WTC11 (cell line): ENCODE results near the gene IL36G. TPM values are rescaled to one million over a fixed set of nuclear protein-coding genes. Genes with fewer than 3 reads are reported as not detected.

Source experiments
- ATF2 ChIP-seq: sonication (generic); formaldehyde crosslinking; IDR thresholded peaks from 2 replicates; pipeline ENCODE4 v1.8.1; 2022; ENCODE audit warnings: low read depth, missing genetic modification reagents, borderline replicate concordance
- CREM ChIP-seq: sonication (generic); formaldehyde crosslinking; IDR thresholded peaks from 2 replicates; pipeline ENCODE4 v1.8.1; 2022; ENCODE audit warnings: mild to moderate bottlenecking, missing genetic modification reagents, moderate library complexity
- MAX ChIP-seq: sonication (generic); formaldehyde crosslinking; IDR thresholded peaks from 2 replicates; pipeline ENCODE4 v1.8.0; 2022; ENCODE audit warnings: mild to moderate bottlenecking, missing genetic modification reagents
- MLX ChIP-seq: sonication (generic); formaldehyde crosslinking; IDR thresholded peaks from 2 replicates; pipeline ENCODE4 v1.8.1; 2023; ENCODE audit warnings: mild to moderate bottlenecking, missing genetic modification reagents, moderate library complexity
- NFE2L1 ChIP-seq: sonication (generic); formaldehyde crosslinking; IDR thresholded peaks from 2 replicates; pipeline ENCODE4 v1.8.1; 2023; ENCODE audit warnings: missing genetic modification reagents
- NFYB ChIP-seq: sonication (generic); formaldehyde crosslinking; conservative IDR thresholded peaks from 2 replicates; pipeline ENCODE4 v1.8.0; 2022; ENCODE audit warnings: low read depth, missing genetic modification reagents
- NR3C1 ChIP-seq: sonication (generic); formaldehyde crosslinking; conservative IDR thresholded peaks from 2 replicates; pipeline ENCODE4 v1.8.1; 2023; ENCODE audit warnings: low read depth, mild to moderate bottlenecking, missing genetic modification reagents
- ZNF416 ChIP-seq: fragments of 250-450 bp; sonication (Bioruptor Pico); IDR thresholded peaks from 2 replicates; pipeline ENCODE4 v1.9.0; 2021; ENCODE audit warnings: mild to moderate bottlenecking, inconsistent platforms
- total RNA-seq: library from RNA; stranded (reverse); gene quantifications from 3 replicates; pipeline ENCODE4 v1.2.3, GENCODE V29; 2021
- TF ChIP-seq, protein P1 (sequence below): fragments of 250-450 bp; sonication (Bioruptor Pico); conservative IDR thresholded peaks from 2 replicates; pipeline ENCODE4 v1.9.0; 2021; ENCODE audit warnings: mild to moderate bottlenecking
- TF ChIP-seq, protein P2 (sequence below): sonication (generic); formaldehyde crosslinking; IDR thresholded peaks from 2 replicates; pipeline ENCODE4 v1.8.1; 2023; ENCODE audit warnings: mild to moderate bottlenecking, missing genetic modification reagents, borderline replicate concordance
- TF ChIP-seq, protein P3 (sequence below): fragments of 250-450 bp; sonication (Bioruptor Pico); IDR thresholded peaks from 2 replicates; pipeline ENCODE4 v1.9.0; 2021; ENCODE audit warnings: mild to moderate bottlenecking, borderline replicate concordance
- TF ChIP-seq, protein P4 (sequence below): sonication (generic); formaldehyde crosslinking; IDR thresholded peaks from 2 replicates; pipeline ENCODE4 v1.8.0; 2022; ENCODE audit warnings: mild to moderate bottlenecking, missing genetic modification reagents
- TF ChIP-seq, protein P5 (sequence below): sonication (generic); formaldehyde crosslinking; IDR thresholded peaks from 2 replicates; pipeline ENCODE4 v1.8.0; 2023; ENCODE audit warnings: missing genetic modification reagents

The IL36G gene
- total RNA-seq, 1 experiment from 2014 or later, result not detected

GRCh38 chr2:112979731-112980130 is 1.9 kb downstream of the IL36G start (continued):
- TF ChIP-seq, protein P1, sequence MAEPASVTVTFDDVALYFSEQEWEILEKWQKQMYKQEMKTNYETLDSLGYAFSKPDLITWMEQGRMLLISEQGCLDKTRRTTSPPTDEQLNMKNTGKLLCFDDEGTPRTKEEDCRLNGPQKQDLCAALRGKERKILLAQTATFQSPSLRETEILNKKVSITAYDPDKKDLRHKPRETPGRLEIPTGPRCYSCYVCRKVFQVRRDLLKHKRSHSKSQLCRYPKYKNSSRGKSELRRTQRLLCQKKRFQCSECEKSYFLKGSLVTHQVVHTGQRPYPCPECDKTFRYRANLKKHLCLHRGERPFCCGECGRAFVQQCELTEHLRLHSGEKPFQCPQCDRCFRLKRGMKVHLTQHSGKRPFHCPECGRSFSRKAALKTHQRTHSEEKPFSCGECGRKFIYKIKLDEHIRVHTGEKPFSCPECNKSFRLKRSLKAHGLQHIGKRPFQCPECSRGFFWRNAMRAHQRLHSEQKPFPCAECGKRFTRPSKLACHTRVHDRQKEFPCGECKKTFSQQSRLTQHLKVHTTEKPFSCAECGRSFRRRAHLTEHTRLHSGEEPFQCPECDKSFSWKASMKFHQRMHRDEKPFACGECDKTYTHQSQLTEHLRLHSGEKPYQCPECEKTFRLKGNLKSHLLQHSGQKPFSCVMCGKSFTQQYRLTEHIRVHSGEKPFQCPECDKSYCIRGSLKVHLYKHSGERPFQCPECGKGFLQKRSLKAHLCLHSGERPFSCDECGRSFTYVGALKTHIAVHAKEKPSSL, result no peak
- TF ChIP-seq MAX (no peak), ZNF416 (CRISPR knock-in tag) (no peak), NR3C1 (CRISPR knock-in tag) (no peak), ATF2 (CRISPR knock-in tag) (no peak), MLX (CRISPR knock-in tag) (no peak), CREM (CRISPR knock-in tag) (no peak), NFYB (CRISPR knock-in tag) (no peak), NFE2L1 (CRISPR knock-in tag) (no peak)
- TF ChIP-seq, protein P2, sequence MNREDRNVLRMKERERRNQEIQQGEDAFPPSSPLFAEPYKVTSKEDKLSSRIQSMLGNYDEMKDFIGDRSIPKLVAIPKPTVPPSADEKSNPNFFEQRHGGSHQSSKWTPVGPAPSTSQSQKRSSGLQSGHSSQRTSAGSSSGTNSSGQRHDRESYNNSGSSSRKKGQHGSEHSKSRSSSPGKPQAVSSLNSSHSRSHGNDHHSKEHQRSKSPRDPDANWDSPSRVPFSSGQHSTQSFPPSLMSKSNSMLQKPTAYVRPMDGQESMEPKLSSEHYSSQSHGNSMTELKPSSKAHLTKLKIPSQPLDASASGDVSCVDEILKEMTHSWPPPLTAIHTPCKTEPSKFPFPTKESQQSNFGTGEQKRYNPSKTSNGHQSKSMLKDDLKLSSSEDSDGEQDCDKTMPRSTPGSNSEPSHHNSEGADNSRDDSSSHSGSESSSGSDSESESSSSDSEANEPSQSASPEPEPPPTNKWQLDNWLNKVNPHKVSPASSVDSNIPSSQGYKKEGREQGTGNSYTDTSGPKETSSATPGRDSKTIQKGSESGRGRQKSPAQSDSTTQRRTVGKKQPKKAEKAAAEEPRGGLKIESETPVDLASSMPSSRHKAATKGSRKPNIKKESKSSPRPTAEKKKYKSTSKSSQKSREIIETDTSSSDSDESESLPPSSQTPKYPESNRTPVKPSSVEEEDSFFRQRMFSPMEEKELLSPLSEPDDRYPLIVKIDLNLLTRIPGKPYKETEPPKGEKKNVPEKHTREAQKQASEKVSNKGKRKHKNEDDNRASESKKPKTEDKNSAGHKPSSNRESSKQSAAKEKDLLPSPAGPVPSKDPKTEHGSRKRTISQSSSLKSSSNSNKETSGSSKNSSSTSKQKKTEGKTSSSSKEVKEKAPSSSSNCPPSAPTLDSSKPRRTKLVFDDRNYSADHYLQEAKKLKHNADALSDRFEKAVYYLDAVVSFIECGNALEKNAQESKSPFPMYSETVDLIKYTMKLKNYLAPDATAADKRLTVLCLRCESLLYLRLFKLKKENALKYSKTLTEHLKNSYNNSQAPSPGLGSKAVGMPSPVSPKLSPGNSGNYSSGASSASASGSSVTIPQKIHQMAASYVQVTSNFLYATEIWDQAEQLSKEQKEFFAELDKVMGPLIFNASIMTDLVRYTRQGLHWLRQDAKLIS (CRISPR knock-in tag), result no peak
- TF ChIP-seq, protein P3, sequence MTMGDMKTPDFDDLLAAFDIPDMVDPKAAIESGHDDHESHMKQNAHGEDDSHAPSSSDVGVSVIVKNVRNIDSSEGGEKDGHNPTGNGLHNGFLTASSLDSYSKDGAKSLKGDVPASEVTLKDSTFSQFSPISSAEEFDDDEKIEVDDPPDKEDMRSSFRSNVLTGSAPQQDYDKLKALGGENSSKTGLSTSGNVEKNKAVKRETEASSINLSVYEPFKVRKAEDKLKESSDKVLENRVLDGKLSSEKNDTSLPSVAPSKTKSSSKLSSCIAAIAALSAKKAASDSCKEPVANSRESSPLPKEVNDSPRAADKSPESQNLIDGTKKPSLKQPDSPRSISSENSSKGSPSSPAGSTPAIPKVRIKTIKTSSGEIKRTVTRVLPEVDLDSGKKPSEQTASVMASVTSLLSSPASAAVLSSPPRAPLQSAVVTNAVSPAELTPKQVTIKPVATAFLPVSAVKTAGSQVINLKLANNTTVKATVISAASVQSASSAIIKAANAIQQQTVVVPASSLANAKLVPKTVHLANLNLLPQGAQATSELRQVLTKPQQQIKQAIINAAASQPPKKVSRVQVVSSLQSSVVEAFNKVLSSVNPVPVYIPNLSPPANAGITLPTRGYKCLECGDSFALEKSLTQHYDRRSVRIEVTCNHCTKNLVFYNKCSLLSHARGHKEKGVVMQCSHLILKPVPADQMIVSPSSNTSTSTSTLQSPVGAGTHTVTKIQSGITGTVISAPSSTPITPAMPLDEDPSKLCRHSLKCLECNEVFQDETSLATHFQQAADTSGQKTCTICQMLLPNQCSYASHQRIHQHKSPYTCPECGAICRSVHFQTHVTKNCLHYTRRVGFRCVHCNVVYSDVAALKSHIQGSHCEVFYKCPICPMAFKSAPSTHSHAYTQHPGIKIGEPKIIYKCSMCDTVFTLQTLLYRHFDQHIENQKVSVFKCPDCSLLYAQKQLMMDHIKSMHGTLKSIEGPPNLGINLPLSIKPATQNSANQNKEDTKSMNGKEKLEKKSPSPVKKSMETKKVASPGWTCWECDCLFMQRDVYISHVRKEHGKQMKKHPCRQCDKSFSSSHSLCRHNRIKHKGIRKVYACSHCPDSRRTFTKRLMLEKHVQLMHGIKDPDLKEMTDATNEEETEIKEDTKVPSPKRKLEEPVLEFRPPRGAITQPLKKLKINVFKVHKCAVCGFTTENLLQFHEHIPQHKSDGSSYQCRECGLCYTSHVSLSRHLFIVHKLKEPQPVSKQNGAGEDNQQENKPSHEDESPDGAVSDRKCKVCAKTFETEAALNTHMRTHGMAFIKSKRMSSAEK (CRISPR knock-in tag), result no peak
- TF ChIP-seq, protein P4, sequence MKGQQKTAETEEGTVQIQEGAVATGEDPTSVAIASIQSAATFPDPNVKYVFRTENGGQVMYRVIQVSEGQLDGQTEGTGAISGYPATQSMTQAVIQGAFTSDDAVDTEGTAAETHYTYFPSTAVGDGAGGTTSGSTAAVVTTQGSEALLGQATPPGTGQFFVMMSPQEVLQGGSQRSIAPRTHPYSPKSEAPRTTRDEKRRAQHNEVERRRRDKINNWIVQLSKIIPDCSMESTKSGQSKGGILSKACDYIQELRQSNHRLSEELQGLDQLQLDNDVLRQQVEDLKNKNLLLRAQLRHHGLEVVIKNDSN, result no peak
- TF ChIP-seq, protein P5, sequence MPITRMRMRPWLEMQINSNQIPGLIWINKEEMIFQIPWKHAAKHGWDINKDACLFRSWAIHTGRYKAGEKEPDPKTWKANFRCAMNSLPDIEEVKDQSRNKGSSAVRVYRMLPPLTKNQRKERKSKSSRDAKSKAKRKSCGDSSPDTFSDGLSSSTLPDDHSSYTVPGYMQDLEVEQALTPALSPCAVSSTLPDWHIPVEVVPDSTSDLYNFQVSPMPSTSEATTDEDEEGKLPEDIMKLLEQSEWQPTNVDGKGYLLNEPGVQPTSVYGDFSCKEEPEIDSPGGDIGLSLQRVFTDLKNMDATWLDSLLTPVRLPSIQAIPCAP (CRISPR knock-in tag), result no peak
- TF ChIP-seq, all 79 proteins: peak for 0
